ENCODE data around the gene SPATA16. TPM values are rescaled to one million over a fixed set of nuclear protein-coding genes. Genes with fewer than 3 reads are reported as not detected.

Gene SPATA16
- total RNA-seq, 4 donors from 2014 or later = not detected

GRCh38 chr3:172977696-172978095 lies 163.3 kb downstream of the SPATA16 start:
- Histone ChIP-seq H3K4me3 (no peak overlapping the region), H3K9me3 (no peaks in the 10 kb centered on the region), H3K27me3 (no peaks in the 10 kb centered on the region), H3K4me1 (no peaks in the 10 kb centered on the region), H3K27ac (no peak overlapping the region), H3K36me3 (no peaks in the 10 kb centered on the region)
- 46 to 59% methylated on average over 1 of the region's 1 CpG for WGBS, 2 donors
- no peak for DNase-seq
- no peak for TF ChIP-seq CTCF (IDR thresholded peaks at IDR 0.05)
- TF ChIP-seq POLR2A (IDR thresholded peaks at IDR 0.05) = no peak
- intact Hi-C loops (cut with DNase I) = no loop called here

DNA sequence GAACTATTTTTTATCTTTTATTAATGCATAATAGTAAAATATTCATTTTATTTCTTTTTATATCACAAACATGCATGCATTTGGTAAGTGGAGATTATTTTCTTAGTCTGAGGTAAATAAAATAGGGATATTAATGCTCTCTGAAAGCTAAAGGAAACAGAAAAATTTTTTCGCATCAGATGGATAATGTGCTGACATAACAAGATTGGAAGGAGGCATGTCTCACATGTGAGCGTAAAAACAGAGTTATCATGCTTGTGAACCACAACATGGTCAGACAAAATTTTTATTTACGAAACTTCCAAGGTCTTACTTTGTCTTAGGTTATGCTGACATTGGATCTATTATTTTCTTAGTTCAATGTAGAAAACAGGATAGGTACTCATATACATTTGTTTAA lies 166.1 kb downstream of the SPATA16 start:
- 84 to 85% methylated on average over 3 of the region's 3 CpGs for WGBS, 2 donors
- no peaks in the 10 kb centered on the region for H3K4me1 ChIP-seq
- intact Hi-C loops (cut with DNase I) = no loop called here
- DNase-seq = no peak
- TF ChIP-seq CTCF (IDR thresholded peaks at IDR 0.05) (no peak), POLR2A (IDR thresholded peaks at IDR 0.05) (no peak)
- no peaks in the 10 kb centered on the region for H3K36me3 ChIP-seq
- no peaks in the 10 kb centered on the region for H3K27me3 ChIP-seq
- no peak overlapping the region for H3K27ac ChIP-seq
- H3K9me3 ChIP-seq = no peaks in the 10 kb centered on the region
- H3K4me3 ChIP-seq = no peak overlapping the region

DNA sequence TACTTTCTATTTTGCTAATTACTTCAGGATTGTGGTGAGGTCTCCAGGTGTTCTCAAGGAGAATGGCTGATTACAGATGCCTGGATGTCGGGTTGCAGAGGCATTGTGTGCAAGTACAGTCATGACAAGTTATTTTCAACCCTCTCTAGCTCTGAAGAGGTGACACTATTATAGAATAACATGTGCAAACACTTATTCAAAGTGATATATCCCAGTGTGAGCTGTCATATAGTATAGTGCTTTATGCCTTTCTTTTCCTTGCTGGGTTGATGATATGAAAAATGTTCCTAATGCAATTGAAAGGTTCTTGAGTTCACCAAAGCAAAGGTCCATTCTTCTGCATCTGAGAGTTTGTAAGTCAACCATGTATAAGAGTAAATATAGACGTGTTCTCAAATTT lies 167.2 kb downstream of the SPATA16 start:
- no peak overlapping the region for H3K27ac ChIP-seq

GRCh38 chr3:172972717-172973116 lies 168.3 kb downstream of the SPATA16 start:
- 82 to 83% methylated on average over 5 of the region's 5 CpGs for WGBS, 2 donors
- Histone ChIP-seq H3K4me1 (no peaks in the 10 kb centered on the region), H3K4me3 (no peak overlapping the region), H3K27ac (no peak overlapping the region), H3K9me3 (no peaks in the 10 kb centered on the region), H3K27me3 (no peaks in the 10 kb centered on the region), H3K36me3 (no peaks in the 10 kb centered on the region)
- intact Hi-C loops (cut with DNase I) = no loop called here
- TF ChIP-seq CTCF (IDR thresholded peaks at IDR 0.05) (no peak), POLR2A (IDR thresholded peaks at IDR 0.05) (no peak)
- no peak for DNase-seq

More for the DNA sequence above, 167.2 kb downstream of the SPATA16 start:
- no peak overlapping the region for H3K4me3 ChIP-seq
- H3K27me3 ChIP-seq = no peaks in the 10 kb centered on the region
- H3K4me1 ChIP-seq = no peaks in the 10 kb centered on the region
- no peaks in the 10 kb centered on the region for H3K9me3 ChIP-seq
- no peak for TF ChIP-seq POLR2A (IDR thresholded peaks at IDR 0.05)
- TF ChIP-seq CTCF (IDR thresholded peaks at IDR 0.05) = no peak
- WGBS, 2 donors = 31 to 39% methylated on average over 2 of the region's 2 CpGs
- no peaks in the 10 kb centered on the region for H3K36me3 ChIP-seq
- DNase-seq = no peak
- intact Hi-C loops (cut with DNase I) = no loop called here

DNA sequence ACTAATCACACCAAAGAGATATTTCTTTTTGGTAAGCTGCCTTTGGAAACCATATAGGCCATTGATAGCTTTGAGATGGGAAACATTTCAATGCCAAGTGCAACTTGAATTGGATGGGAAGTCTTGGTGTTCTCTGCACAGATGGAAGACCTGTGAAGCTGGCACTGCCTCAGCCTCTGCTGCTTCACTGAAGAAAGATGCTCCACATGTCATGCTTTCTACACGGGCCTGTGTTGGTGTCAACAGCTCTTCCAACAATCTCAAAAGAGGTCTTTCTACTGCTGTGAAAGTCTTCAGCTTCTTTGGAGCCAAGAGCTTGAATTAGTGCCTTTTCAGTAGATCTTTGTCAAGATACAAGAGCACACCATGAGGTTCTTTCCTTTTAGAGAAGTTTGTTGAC lies 169.0 kb downstream of the SPATA16 start:
- H3K27ac ChIP-seq = no peak overlapping the region
- no peak overlapping the region for H3K4me3 ChIP-seq
- TF ChIP-seq POLR2A (IDR thresholded peaks at IDR 0.05) (no peak), CTCF (IDR thresholded peaks at IDR 0.05) (no peak)
- H3K4me1 ChIP-seq = no peaks in the 10 kb centered on the region
- intact Hi-C loops (cut with DNase I) = no loop called here
- no peak for DNase-seq
- H3K9me3 ChIP-seq = no peaks in the 10 kb centered on the region
- no peaks in the 10 kb centered on the region for H3K27me3 ChIP-seq
- WGBS, 2 donors = 50 to 60% methylated on average over 1 of the region's 1 CpG
- no peaks in the 10 kb centered on the region for H3K36me3 ChIP-seq
